Stomach (tissue), 9 donors: Measurements from ENCODE around the gene SCD5. TPM values are rescaled to one million over a fixed set of nuclear protein-coding genes. Genes with fewer than 3 reads are reported as not detected.

Source experiments
- DNase-seq, 2 donors: peaks; one replicate each; pipeline versions ENCODE4 v3.0.0 to v3.0.0-alpha.2; 2013 to 2019
- H3K27ac ChIP-seq, 5 donors: fragments of 200-600 bp in 4 of 5; sonication (generic) in 4 of 5; one replicate each; pipeline ENCODE4 v1.5.1; 2013 to 2019; ENCODE audit warnings: mild to moderate bottlenecking in 1 of 5, moderate library complexity in 1 of 5
- H3K27me3 ChIP-seq, 3 donors: fragments of 200-600 bp; sonication (generic); one replicate each; pipeline ENCODE4 v1.5.1; 2017 to 2019; ENCODE audit warnings: mixed run types in 1 of 3
- H3K36me3 ChIP-seq, 4 donors: fragments of 200-600 bp; sonication (generic); 1 replicate in 3 of 4; 2 replicates in 1 of 4; pipeline ENCODE4 v1.5.1; 2016 to 2019
- H3K4me1 ChIP-seq, 4 donors: fragments of 200-600 bp; sonication (generic); one replicate each; pipeline ENCODE4 v1.5.1; 2016 to 2019
- H3K4me3 ChIP-seq, 4 donors: fragments of 200-600 bp; sonication (generic) in 3 of 4; one replicate each; pipeline ENCODE4 v1.5.1; 2016 to 2019; ENCODE audit warnings: mild to moderate bottlenecking in 1 of 4
- H3K9me3 ChIP-seq, 4 donors: fragments of 200-600 bp; sonication (generic); one replicate each; pipeline ENCODE4 v1.5.1; 2016 to 2019
- EP300 ChIP-seq: sonication (generic); formaldehyde crosslinking; IDR thresholded peaks from one replicate; pipeline ENCODE4 v1.6.1; 2017; ENCODE audit warnings: antibody characterized with exemption
- POLR2A ChIP-seq, 4 donors: fragments of 450-650 bp; IDR thresholded peaks; one replicate each; pipeline ENCODE4 v1.6.1; 2016; ENCODE audit warnings: antibody characterized with exemption in 4 of 4, control low read depth in 2 of 4, mild to moderate bottlenecking in 1 of 4, moderate library complexity in 1 of 4
- POLR2AphosphoS5 ChIP-seq, 3 donors: sonication (generic); formaldehyde crosslinking; IDR thresholded peaks; one replicate each; pipeline ENCODE4 v1.6.1; 2016; ENCODE audit warnings: antibody characterized with exemption in 3 of 3
- whole genome bisulfite sequencing, 5 donors: extraction: QIAGEN DNeasy Blood & Tissue Kit in 3 of 5; methylation state at CpG; one replicate each; pipeline versions ENCODE4 v1.1.5 to v1.1.7; 2013 to 2018; 5-methylcytosine and 5-hydroxymethylcytosine counted together
- intact Hi-C: fragments of 100-400 bp; cut with DNase I; formaldehyde crosslinking; loops from one replicate; pipeline ENCODE4 v1.15.1; 2023; ENCODE audit warnings: low total_unique reads
- polyA plus RNA-seq, 3 donors: library from polyadenylated mRNA; stranded (reverse); fragments of 200-250 nt; gene quantifications; one replicate each; pipeline ENCODE4 v1.2.3, GENCODE V29; 2013
- total RNA-seq, 5 donors: library from RNA; depleted of rRNA; stranded (reverse); fragments of >200 nt; gene quantifications; one replicate each; pipeline versions ENCODE4 v1.1.0 to v1.2.3, GENCODE V29; 2014 to 2016
- TF ChIP-seq, protein P1 (sequence below), 7 experiments: fragments of 450-650 bp in 4 of 7; fragments of 200-600 bp in 3 of 7; sonication (generic) in 3 of 7; IDR thresholded peaks; one replicate each; pipeline ENCODE4 v1.5.1; 2016 to 2019; ENCODE audit warnings: antibody characterized with exemption in 7 of 7, control low read depth in 2 of 7, mild to moderate bottlenecking in 1 of 7
- donor health status: healthy with polysubstance abuse.
- donor health status: Bipolar disorder and iron deficiency.
- donor health status: healthy.

Gene SCD5
- total and polyA plus RNA-seq, 8 donors = 0.58 to 35.9 (median 9.9) TPM

DNA sequence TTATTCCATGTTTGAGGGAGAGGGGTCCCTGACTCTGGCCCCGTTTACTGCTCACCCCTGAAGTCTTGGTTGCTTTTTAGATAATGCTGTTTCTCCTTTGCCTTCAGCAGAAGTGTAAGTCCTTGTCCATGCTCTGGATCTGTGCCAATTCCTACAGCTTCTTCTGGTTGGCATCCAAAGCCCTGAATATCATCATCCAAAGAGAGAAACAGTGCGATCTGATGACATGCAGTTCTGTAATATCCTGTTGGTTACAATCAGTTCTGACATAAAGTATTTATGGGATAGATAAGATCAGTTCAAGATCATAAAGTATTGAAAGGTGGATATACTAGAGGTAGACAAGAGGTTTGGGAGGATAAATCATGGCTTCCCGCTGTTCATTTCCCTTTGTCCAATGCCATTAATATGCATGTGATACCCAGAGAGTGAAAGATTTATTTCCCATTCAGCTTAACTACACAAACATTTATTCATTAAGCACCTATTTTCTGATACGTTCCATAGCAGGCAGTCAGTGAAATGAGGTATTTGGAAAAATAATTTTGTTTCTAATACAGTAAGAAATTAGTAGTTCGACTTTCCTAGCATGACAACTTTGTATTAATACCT is 183.7 kb downstream of the SCD5 start:
- H3K27me3 ChIP-seq = no peaks in the 10 kb centered on the region
- intact Hi-C loops = no loop called here
- WGBS, 5 donors = 80 to 90% (median 86%) methylated on average over 5 of the region's 5 CpGs
- no peaks in the 10 kb centered on the region for H3K4me1 ChIP-seq
- H3K27ac ChIP-seq = no peak overlapping the region
- H3K9me3 ChIP-seq = no peaks in the 10 kb centered on the region
- no peak overlapping the region for H3K4me3 ChIP-seq
- TF ChIP-seq POLR2AphosphoS5 (IDR thresholded peaks at IDR 0.05) (no peak), POLR2A (IDR thresholded peaks at IDR 0.05) (no peak), EP300 (no peak)
- TF ChIP-seq, protein P1, sequence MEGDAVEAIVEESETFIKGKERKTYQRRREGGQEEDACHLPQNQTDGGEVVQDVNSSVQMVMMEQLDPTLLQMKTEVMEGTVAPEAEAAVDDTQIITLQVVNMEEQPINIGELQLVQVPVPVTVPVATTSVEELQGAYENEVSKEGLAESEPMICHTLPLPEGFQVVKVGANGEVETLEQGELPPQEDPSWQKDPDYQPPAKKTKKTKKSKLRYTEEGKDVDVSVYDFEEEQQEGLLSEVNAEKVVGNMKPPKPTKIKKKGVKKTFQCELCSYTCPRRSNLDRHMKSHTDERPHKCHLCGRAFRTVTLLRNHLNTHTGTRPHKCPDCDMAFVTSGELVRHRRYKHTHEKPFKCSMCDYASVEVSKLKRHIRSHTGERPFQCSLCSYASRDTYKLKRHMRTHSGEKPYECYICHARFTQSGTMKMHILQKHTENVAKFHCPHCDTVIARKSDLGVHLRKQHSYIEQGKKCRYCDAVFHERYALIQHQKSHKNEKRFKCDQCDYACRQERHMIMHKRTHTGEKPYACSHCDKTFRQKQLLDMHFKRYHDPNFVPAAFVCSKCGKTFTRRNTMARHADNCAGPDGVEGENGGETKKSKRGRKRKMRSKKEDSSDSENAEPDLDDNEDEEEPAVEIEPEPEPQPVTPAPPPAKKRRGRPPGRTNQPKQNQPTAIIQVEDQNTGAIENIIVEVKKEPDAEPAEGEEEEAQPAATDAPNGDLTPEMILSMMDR (IDR thresholded peaks at IDR 0.05) = no peak
- no peaks in the 10 kb centered on the region for H3K36me3 ChIP-seq
- DNase-seq = no peak

DNA sequence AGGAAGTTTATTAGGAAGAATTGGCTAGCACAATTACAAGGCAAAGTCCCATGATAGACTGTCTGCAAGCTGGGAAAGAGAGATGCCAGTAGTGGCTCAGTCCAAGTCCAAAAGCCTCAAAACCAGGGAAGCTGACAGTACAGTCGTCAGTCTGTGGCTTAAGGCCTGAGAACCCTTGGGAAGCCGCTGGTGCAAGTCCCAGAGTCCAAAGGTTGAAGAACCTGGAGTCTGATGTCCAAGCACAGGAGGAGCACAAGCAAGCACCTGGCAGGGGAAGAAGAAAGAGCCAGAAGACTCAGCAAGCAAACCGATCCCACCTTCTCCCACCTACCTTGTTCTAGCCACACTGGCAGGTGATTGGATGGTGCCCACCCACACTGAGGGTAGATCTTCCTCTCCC is 185.5 kb downstream of the SCD5 start:
- no peak overlapping the region for H3K4me3 ChIP-seq
- no peaks in the 10 kb centered on the region for H3K36me3 ChIP-seq
- WGBS, 5 donors = 50 to 71% (median 57%) methylated on average over 3 of the region's 3 CpGs
- no peak for DNase-seq
- no peaks in the 10 kb centered on the region for H3K27me3 ChIP-seq
- H3K4me1 ChIP-seq = no peaks in the 10 kb centered on the region
- H3K27ac ChIP-seq = no peak overlapping the region
- no peaks in the 10 kb centered on the region for H3K9me3 ChIP-seq
- TF ChIP-seq POLR2A (IDR thresholded peaks at IDR 0.05) (no peak), EP300 (no peak), POLR2AphosphoS5 (IDR thresholded peaks at IDR 0.05) (no peak)
- TF ChIP-seq, protein P1 (IDR thresholded peaks at IDR 0.05) = no peak
- intact Hi-C loops = no loop called here

DNA sequence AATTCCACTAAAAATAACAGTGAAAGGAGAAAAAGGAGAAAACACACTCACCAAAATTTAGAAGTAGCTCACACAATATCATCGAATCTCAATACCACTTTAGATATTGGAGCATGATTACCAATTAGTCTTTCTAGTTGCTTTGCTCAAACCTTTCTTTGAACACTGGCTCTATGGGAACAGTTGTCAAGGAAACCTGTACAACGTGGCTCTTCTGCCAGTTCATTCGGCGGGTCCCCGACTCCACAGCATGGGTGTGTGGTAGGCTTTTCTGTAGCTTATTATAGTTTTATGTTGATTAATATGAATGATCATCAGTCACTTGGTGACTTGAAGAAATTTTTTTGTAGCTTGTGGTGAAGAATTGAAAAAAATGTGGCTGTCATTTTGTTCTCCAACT is 186.6 kb downstream of the SCD5 start:
- TF ChIP-seq POLR2A (IDR thresholded peaks at IDR 0.05) = no peak
- no peak for TF ChIP-seq POLR2AphosphoS5 (IDR thresholded peaks at IDR 0.05)
- TF ChIP-seq EP300 = no peak
- TF ChIP-seq, protein P1 (IDR thresholded peaks at IDR 0.05) = no peak
- Histone ChIP-seq H3K27me3 (no peaks in the 10 kb centered on the region), H3K4me3 (no peak overlapping the region), H3K4me1 (no peaks in the 10 kb centered on the region), H3K36me3 (no peaks in the 10 kb centered on the region), H3K27ac (no peak overlapping the region), H3K9me3 (no peaks in the 10 kb centered on the region)
- intact Hi-C loops = no loop called here
- 78 to 92% (median 82%) methylated on average over 5 of the region's 5 CpGs for WGBS, 5 donors
- no peak for DNase-seq

DNA sequence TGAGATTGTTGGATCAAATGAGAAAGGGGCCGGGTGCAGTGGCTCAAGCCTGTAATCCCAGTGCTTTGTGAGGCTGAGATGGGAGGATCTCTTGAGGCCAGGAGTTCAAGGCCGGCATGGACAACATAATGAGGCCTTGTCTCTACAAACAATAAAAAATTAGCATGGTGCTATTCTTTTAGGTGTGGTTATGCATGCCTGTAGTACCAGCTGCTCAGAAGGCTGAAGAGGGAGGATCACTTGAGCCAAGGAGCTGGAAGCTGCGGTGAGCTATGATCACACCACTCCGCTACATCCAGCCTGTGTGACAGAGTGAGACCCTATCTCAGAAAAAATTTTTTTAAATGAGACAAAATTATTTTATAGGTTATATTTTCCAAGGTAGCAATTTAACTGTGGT is 187.1 kb downstream of the SCD5 start:
- no peaks in the 10 kb centered on the region for H3K9me3 ChIP-seq
- TF ChIP-seq EP300 (no peak), POLR2AphosphoS5 (IDR thresholded peaks at IDR 0.05) (no peak), POLR2A (IDR thresholded peaks at IDR 0.05) (no peak)
- TF ChIP-seq, protein P1 (IDR thresholded peaks at IDR 0.05) = no peak
- intact Hi-C loops = no loop called here
- WGBS, 5 donors = 90 to 95% (median 93%) methylated on average over 4 of the region's 4 CpGs
- H3K27ac ChIP-seq = no peak overlapping the region
- no peak for DNase-seq
- H3K36me3 ChIP-seq = no peaks in the 10 kb centered on the region
- H3K4me3 ChIP-seq = no peak overlapping the region
- no peaks in the 10 kb centered on the region for H3K4me1 ChIP-seq
- no peaks in the 10 kb centered on the region for H3K27me3 ChIP-seq
